ENCODE results near the gene PTBP3. TPM values are rescaled to one million over a fixed set of nuclear protein-coding genes. Genes with fewer than 3 reads are reported as not detected.

PTBP3 gene
- total and polyA plus RNA-seq, 2 experiments from 2014 or later, result 14.7 to 26.5 TPM

- Histone ChIP-seq H3K36me3 (ENCODE audit: low read depth) (no peaks in the 10 kb centered on the region), H3F3A (ENCODE audit: insufficient read depth) (peaks cover 5% of the 10 kb centered on the region; the same call in 1 of the 2 replicates), H2AFZ (no peak overlapping the region), H3K4me1 (ENCODE audit: insufficient read depth) (peaks cover 6% of the 10 kb centered on the region; the same call in 1 of the 2 replicates), H3K27me3 (replicated peaks; ENCODE audit: insufficient read depth) (no peaks in the 10 kb centered on the region), H4K20me1 (ENCODE audit: insufficient read depth) (no peaks in the 10 kb centered on the region), H3K27ac (no peak overlapping the region), H3K9ac (no peak overlapping the region; the same call in 1 of the 2 replicates), H3K9me2 (ENCODE audit: insufficient read depth) (no peaks in the 10 kb centered on the region), H3K4me2 (ENCODE audit: unreplicated experiment) (no peak overlapping the region), H3K79me2 (ENCODE audit: insufficient read depth) (no peaks in the 10 kb centered on the region), H3K4me3 (peak overlapping the region; percentile 75; the same call in 1 of the 2 replicates), H3K9me3 (ENCODE audit: low read depth) (no peaks in the 10 kb centered on the region)
- DNase-seq, result no peak
- WGBS, 2 experiments (ENCODE audit: low coverage in 1 of 2, low lambda C conversion rate in 2 of 2, missing lambda C conversion rate in 2 of 2), result 92 to 95% methylated on average over 18 of the region's 18 CpGs
- TF ChIP-seq EZH2phosphoT487 (IDR thresholded peaks at IDR 0.05; ENCODE audit: insufficient read depth, low read depth) (no peak), EZH2 (IDR thresholded peaks at IDR 0.05; ENCODE audit: insufficient read depth, poor library complexity, severe bottlenecking) (no peak)
- in situ Hi-C loops (cut with MboI), result no loop called here
Observed at GRCh38 chr9:112173489-112174221, 159.8 kb downstream of the PTBP3 start.

- no peaks in the 10 kb centered on the region for H3F3A ChIP-seq (ENCODE audit: insufficient read depth)
- no peaks in the 10 kb centered on the region for H3K27me3 ChIP-seq (replicated peaks; ENCODE audit: insufficient read depth)
- 95 to 97% methylated on average over 5 of the region's 5 CpGs for WGBS, 2 experiments (ENCODE audit: low coverage in 1 of 2, low lambda C conversion rate in 2 of 2, missing lambda C conversion rate in 2 of 2)
- H3K9me3 ChIP-seq (ENCODE audit: low read depth), result no peaks in the 10 kb centered on the region
- H3K4me3 ChIP-seq, result no peak overlapping the region
- H4K20me1 ChIP-seq (ENCODE audit: insufficient read depth), result no peaks in the 10 kb centered on the region
- H3K79me2 ChIP-seq (ENCODE audit: insufficient read depth), result no peaks in the 10 kb centered on the region
- H3K36me3 ChIP-seq (ENCODE audit: low read depth), result no peaks in the 10 kb centered on the region
- no peaks in the 10 kb centered on the region for H3K9me2 ChIP-seq (ENCODE audit: insufficient read depth)
- H2AFZ ChIP-seq, result no peak overlapping the region
- H3K4me1 ChIP-seq (ENCODE audit: insufficient read depth), result peaks cover 6% of the 10 kb centered on the region; the same call in 1 of the 2 replicates
- no peak for DNase-seq
- H3K9ac ChIP-seq, result no peak overlapping the region
- no peak for TF ChIP-seq EZH2 (IDR thresholded peaks at IDR 0.05; ENCODE audit: insufficient read depth, poor library complexity, severe bottlenecking)
- TF ChIP-seq EZH2phosphoT487 (IDR thresholded peaks at IDR 0.05; ENCODE audit: insufficient read depth, low read depth), result no peak
- H3K4me2 ChIP-seq (ENCODE audit: unreplicated experiment), result no peak overlapping the region
- no peak overlapping the region for H3K27ac ChIP-seq
- in situ Hi-C loops (cut with MboI), result no loop called here
Observed at GRCh38 chr9:112170968-112171367, 162.5 kb downstream of the PTBP3 start.

DNA sequence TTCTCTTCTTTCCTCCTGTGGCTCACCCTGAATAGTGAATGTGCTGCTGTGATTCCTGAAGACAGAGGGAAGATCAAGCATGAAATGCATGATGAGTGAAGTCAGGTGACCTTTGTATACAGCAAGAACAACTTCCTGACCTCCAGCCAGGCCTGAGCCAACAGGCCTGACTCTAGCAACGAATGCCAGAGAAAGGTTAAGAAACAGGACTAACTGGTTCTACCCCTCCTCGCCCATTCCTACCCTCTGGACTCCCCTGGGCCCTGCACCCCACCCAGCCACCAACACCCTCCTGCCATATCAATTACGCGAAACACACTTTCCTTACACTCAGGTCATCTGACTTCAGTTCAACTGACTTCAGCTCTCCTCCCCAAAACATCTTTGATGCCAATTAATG is 163.2 kb downstream of the PTBP3 start:
- H3K79me2 ChIP-seq (ENCODE audit: insufficient read depth), result no peaks in the 10 kb centered on the region
- 92 to 95% methylated on average over 4 of the region's 4 CpGs for whole genome bisulfite sequencing, 2 experiments (ENCODE audit: low coverage in 1 of 2, low lambda C conversion rate in 2 of 2, missing lambda C conversion rate in 2 of 2)
- DNase-seq, result no peak

DNA sequence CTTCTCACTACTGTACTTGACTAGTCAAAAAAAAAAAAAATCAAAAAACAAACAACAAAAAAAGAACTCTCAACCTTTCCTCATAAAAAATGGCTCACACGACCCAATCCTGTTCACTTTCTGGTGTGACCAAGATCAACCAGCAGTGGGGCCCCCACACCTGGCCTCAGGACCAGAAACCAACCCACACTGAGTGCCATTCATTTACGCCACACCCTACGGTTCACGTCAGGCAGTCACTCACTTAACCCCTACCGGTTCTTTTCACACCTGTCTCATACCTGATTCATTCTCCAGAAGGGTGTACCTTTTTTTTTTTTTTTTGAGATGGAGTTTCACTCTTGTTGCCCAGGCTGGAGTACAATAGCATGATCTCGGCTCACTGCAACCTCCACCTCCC is 164.1 kb downstream of the PTBP3 start:
- H3K9me2 ChIP-seq (ENCODE audit: insufficient read depth), result no peaks in the 10 kb centered on the region
- no peaks in the 10 kb centered on the region for H3K36me3 ChIP-seq (ENCODE audit: low read depth)
- 97 to 99% methylated on average over 6 of the region's 6 CpGs for WGBS, 2 experiments (ENCODE audit: low coverage in 1 of 2, low lambda C conversion rate in 2 of 2, missing lambda C conversion rate in 2 of 2)
- H3K9ac ChIP-seq, result no peak overlapping the region
- in situ Hi-C loops (cut with MboI), result no loop called here
- no peak overlapping the region for H3K4me2 ChIP-seq (ENCODE audit: unreplicated experiment)
- H3K4me3 ChIP-seq, result no peak overlapping the region
- no peaks in the 10 kb centered on the region for H4K20me1 ChIP-seq (ENCODE audit: insufficient read depth)
- DNase-seq, result no peak
- H3K27ac ChIP-seq, result no peak overlapping the region
- no peaks in the 10 kb centered on the region for H3K9me3 ChIP-seq (ENCODE audit: low read depth)
- H3K4me1 ChIP-seq (ENCODE audit: insufficient read depth), result peaks cover 5% of the 10 kb centered on the region; the same call in 1 of the 2 replicates
- H2AFZ ChIP-seq, result no peak overlapping the region
- no peaks in the 10 kb centered on the region for H3F3A ChIP-seq (ENCODE audit: insufficient read depth)
- TF ChIP-seq EZH2phosphoT487 (IDR thresholded peaks at IDR 0.05; ENCODE audit: insufficient read depth, low read depth), result no peak
- no peak for TF ChIP-seq EZH2 (IDR thresholded peaks at IDR 0.05; ENCODE audit: insufficient read depth, poor library complexity, severe bottlenecking)
- H3K79me2 ChIP-seq (ENCODE audit: insufficient read depth), result no peaks in the 10 kb centered on the region
- no peaks in the 10 kb centered on the region for H3K27me3 ChIP-seq (replicated peaks; ENCODE audit: insufficient read depth)

More for the DNA sequence above, 163.2 kb downstream of the PTBP3 start:
- in situ Hi-C loops (cut with MboI), result no loop called here
- Histone ChIP-seq H3F3A (ENCODE audit: insufficient read depth) (no peaks in the 10 kb centered on the region), H2AFZ (no peak overlapping the region), H3K27me3 (replicated peaks; ENCODE audit: insufficient read depth) (no peaks in the 10 kb centered on the region), H3K9me2 (ENCODE audit: insufficient read depth) (no peaks in the 10 kb centered on the region), H3K4me3 (no peak overlapping the region), H4K20me1 (ENCODE audit: insufficient read depth) (no peaks in the 10 kb centered on the region), H3K36me3 (ENCODE audit: low read depth) (no peaks in the 10 kb centered on the region), H3K4me1 (ENCODE audit: insufficient read depth) (peaks cover 6% of the 10 kb centered on the region; the same call in 1 of the 2 replicates), H3K4me2 (ENCODE audit: unreplicated experiment) (no peak overlapping the region), H3K27ac (no peak overlapping the region), H3K9me3 (ENCODE audit: low read depth) (no peaks in the 10 kb centered on the region), H3K9ac (no peak overlapping the region)
- TF ChIP-seq EZH2 (IDR thresholded peaks at IDR 0.05; ENCODE audit: insufficient read depth, poor library complexity, severe bottlenecking), result no peak
- no peak for TF ChIP-seq EZH2phosphoT487 (IDR thresholded peaks at IDR 0.05; ENCODE audit: insufficient read depth, low read depth)
